Measurements from ENCODE around the gene SERPINA12.
A peak's percentile ranks its signal among the peaks of the same experiment; 100 is the strongest.

SERPINA12 gene, protein sequence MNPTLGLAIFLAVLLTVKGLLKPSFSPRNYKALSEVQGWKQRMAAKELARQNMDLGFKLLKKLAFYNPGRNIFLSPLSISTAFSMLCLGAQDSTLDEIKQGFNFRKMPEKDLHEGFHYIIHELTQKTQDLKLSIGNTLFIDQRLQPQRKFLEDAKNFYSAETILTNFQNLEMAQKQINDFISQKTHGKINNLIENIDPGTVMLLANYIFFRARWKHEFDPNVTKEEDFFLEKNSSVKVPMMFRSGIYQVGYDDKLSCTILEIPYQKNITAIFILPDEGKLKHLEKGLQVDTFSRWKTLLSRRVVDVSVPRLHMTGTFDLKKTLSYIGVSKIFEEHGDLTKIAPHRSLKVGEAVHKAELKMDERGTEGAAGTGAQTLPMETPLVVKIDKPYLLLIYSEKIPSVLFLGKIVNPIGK

DNA sequence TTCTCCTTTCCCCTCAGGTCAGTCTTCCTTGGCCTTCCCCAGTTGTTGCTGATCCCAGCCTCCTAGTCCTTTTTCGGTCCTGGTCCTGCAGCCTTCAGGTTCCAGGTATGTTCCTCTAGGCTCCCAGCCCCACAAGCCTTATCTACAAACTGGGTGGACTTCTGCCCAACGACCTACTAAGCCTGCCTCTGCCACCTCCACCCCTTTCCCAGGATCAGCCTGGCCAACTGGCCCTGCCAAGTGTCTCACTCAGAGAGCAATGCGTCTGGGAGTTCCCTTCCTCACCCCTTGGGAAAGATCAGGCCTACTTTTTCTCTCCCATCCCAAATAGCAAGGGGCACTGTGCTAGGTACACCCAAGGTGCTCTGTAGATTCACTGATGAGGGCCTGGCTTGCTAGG lies at the start of gene SERPINA12:
Gene SERPINA12 (minus strand): TSS at position 114 of the 400 bp plus-strand sequence. CDS start 11,072 bp downstream, outside the sequence.
- no peak for DNase-seq (ENCODE audit: extremely low spot score, insufficient read length, low read depth)
- FAIRE-seq = no peak

DNA sequence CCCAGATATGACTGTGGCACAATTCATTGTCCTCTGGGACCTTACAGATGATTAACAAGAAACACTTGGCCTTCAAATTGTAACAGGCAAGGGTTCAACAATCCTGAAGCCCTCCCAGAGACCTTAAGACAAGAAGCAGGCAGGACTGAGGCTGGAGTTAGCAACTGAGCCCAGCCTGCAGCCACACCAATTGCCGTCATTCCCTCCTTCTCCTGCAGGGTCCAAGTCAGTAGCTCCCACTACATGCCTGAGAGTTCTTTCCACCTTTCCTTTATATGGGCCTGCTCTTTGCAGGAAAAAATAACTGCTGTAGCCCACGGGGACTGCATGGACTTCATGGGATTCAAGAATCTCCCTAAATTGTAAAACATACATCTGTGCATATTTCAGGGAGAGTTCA lies 49.6 kb upstream of the SERPINA12 start:
- FAIRE-seq = no peak
- DNase-seq (ENCODE audit: extremely low spot score, insufficient read length, low read depth) = no peak

DNA sequence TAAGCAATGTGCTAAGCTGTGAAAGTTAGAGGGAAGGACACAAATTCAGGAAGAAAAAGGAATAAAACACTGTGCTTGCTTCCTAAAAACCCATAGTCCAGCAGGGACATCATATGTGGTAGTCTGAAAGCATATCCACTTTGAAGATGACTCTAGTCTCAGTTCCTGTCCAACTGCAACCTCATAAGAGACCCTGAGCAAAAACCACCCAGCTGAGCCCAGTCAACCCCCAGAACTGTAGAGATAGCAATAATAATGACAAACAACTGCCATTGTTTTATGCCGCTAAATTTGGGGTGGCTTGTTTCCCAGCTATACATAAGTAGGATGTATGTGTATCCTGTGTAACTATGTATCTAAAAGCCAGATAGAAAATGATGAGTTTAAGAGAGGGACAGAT lies 48.1 kb upstream of the SERPINA12 start:
- FAIRE-seq (no peak), DNase-seq (ENCODE audit: extremely low spot score, insufficient read length, low read depth) (no peak)

DNA sequence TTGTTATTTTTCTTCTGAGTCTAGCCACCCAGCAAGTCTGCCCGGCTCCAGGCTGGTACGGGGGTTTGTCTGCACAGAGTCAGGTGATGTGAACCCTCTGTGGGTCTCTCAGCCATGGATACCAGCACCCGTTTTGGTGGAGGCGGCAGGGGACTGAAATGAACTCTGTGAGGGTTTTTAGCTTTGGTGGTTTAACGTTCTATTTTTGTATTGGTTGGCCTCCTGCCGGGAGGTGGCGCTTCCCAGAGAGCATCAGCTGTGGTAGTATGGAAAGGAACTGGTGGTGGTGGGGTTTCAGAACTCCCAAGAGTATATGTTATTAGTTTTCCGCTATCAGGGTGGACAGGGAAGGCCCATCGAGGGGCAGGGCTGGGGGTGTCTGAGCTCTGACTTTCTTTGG lies 46.7 kb upstream of the SERPINA12 start:
- FAIRE-seq (no peak), DNase-seq (ENCODE audit: extremely low spot score, insufficient read length, low read depth) (no peak)

DNA sequence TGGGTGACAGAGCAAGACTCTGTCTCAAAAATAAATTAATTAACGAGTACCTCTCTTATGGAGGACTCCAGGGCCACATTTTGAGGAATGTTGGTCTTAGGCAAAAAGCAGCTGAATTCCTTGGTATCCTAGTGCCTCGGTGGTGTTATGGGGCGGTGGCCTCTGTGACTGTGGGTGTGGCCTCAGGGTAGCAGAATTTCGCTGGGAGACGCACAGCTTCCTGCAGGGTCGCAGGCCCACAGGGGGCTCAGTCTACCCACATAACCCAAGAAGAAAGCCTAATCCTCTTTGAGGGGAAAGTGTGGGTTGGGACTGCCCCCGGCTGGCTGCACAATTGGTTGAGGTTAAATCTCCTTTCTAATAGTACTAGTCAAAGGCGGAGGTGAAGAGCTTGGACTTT lies 40.8 kb upstream of the SERPINA12 start:
- DNase-seq (ENCODE audit: extremely low spot score, insufficient read length, low read depth) (no peak), FAIRE-seq (no peak)

DNA sequence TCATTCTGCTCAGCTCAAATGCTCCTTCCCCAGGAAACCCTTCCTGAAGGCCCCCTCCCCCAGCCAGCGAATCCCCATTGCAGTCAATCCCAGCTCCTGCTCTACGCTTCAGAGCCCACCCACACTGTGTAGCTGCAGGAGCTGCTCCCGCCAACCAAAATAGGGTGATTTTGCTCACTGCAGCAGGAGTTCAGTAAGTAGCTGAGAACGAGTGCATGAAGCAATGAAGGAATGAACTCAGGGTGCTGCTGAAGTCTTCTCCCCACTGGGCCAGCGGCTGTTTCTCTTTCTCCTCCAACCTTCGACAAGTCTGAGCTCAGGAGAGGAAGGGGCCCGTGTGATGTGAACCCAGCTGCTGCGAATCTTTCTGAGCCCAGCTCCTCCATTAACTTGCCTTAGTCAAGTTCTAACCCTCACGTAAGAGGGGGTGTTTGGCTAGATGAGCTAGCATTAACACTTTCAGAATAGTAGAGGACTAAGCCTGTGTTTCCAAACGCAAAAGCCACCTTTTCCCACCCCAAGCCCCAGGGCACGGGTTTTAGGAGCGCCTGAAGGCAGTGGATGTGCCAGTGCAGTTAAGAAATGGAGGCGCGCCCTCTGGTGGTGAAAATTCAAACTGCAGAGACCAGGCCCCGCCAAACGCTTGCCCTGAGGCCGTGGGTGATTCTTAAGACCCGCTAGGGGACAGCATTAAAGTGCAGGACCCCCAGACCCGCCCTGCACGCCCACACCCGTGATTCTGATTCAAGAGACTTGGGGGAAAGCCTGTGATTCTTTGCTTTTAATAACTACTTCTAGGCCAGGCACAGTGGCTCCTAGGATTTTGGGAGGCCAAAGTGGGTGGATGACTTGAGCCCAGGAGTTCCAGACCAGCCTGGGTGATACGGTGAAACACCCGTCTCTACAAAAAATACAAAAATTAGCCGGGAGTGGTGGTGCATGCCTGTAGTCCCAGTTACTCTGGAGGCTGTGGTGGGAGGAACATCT lies 40.0 kb upstream of the SERPINA12 start:
- FAIRE-seq (peak; percentile 55), DNase-seq (ENCODE audit: extremely low spot score, insufficient read length, low read depth) (peak; percentile 18)

DNA sequence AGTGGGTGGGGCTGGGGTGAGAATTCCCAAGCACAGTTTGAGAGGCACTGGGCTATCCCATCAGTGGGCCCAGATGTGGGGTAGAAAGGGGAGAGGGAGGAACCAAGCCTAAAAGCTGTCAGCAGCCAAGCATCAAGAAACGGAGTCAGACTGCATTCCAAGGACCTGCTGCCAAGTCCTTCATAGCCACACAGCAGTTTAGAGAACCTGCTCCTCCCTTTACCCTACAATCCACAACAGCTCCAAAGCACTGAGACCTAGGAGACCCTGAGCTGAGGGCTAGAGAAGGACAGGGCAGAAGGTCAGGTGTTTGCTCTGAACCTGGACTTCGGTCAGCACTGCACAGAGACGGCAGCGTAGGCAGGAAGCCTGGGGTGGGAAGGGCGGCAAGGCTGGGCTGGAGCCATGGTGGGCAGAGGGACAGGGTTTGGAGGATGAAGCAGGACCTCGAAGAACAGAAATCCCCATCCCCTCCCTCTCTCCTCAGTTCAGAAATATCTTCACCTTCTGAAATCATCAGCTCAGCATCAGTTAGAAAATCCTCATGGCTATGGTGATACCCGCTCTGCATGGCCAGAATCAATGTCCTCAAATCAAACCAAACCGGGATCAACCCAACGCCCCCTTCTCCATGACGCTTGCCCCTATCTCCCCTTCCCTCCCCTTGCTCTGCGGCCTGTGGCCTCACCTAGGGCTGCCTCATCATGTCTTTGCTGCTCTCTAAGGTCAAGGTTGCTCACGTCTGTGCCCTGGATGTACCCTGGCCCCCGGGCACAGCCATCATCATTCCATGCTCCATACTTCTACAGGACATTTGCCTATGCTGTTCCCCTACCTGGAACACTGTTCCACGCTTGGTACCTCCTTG lies 39.1 kb upstream of the SERPINA12 start:
- DNase-seq (ENCODE audit: extremely low spot score, insufficient read length, low read depth) = no peak
- FAIRE-seq = no peak

DNA sequence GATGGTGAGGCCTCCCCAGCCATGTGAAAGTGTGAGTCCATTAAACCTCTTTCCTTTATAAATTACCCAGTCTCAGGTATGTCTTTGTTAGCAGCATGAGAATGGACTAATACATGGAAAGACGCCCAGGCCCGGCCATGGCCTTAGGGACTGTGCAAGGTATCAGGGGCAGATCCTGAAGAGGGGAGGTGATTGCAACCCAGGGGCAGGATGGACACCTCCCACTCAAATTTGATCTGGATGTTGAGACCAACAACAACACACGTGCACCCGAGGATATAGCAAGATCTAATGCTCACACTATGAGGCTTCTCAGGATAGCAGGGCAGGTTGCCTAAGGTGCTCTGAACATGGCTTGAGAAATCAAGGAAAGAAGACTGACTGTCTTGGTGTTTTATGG lies 38.5 kb upstream of the SERPINA12 start:
- FAIRE-seq (no peak), DNase-seq (ENCODE audit: extremely low spot score, insufficient read length, low read depth) (no peak)

DNA sequence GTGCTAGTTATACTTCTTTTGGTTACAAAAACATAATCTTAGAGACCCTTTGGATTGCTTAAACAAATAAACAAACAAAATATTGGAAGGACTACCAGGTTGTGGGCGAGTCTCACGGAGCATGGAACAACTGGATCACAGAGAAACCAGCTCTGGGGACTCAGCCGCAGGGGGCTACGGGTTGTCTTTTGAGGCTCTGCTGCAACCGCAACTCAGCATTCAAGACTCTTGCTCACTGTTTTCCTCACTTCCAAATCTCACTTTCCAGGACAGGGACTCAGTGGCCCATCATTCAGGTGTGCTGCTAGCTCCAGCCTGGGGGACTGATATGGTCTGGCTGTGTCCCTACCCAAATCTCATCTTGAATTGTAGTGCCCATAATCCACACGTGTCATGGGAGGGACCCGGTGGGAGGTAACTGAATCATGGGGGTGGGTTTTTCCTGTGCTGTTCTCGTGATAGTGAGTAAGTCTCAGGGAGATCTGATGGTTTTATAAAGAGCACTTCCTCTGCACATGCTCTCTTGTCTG lies 37.9 kb upstream of the SERPINA12 start:
- FAIRE-seq = no peak
- DNase-seq (ENCODE audit: extremely low spot score, insufficient read length, low read depth) = no peak

DNA sequence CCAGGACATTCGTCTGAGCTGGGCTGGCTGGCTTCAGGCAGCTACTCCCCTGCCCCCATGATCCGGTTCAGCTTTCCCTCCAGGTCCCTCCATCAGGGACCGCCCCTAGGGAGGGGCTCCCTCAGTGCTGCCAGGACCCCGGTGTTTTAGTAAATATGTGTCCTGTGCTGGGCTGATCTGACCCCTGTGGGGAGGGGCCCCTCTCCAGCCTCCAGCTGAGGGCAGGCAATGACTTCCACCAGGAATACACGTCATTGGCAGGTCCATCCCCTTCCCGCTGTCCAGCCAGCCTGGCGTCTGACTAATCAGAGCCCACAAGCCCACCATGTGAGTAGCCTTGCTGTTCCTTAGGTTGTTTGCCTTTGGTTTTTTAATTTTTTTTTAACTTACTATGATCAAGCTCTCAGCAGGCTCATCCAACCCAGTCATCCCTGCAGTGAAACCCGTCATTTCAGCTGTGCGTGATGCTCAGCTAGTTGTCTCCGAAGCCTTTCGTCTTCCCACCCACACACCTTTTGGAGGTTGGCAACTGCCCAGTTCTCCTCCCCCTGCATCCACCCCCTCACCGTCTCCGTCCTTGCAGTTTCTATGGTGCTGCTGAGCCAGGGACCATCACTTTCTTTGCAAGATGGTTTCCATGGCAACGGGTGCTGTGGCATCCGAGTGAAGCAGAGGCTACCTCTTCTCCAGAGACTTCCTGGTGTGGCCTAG lies 36.0 kb upstream of the SERPINA12 start:
- DNase-seq (ENCODE audit: extremely low spot score, insufficient read length, low read depth) = no peak
- no peak for FAIRE-seq

DNA sequence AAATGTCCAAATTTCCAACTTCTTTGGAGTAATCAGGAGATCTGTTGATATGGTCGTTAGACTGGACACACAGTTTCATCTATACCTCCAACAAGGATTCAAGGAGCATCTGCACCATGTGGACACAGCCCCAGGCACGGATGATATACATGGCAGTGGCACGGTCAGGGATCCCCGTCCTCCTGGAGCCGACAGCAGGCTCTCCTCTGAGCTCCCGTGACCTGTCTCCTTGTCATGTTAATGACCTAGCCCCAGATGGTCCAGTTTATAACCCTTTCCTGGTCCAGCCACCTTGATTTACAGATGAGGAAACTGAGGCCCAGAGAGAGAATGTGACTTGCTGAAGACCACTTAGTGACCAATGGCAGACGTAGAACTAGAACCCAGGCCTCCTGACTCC lies 35.5 kb upstream of the SERPINA12 start:
- FAIRE-seq (no peak), DNase-seq (ENCODE audit: extremely low spot score, insufficient read length, low read depth) (no peak)

DNA sequence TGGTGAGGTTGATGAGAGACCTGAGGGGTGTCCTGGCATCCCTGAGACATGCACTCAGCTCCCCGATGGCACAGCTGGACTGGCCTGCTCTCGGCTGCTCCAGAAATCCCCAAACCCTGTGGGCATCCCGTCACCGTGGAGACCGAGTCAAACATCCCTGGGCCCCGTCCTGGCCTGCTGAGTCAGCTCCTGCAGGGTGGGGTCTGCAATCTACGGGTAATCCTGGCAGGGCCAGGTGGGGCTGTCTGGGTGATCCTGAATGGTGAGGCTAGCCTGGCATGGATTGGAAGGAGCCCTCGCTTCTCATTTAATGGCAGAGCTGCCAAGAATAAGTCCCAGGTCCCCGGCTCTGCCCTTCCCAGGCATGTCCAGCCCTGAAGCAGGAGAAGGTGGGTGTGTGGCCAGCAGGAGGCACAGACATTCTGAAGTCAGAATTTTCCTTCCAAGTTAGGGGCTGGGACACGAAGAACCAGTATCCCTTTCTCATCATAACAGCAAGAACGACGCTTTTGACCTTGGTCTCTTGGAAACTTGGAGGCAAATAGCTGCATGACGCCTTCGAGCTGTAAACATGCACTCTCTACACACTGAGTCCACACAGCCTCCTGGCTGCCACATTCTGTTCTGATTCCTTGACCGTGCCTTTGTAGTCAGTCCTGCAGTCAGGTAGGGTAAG lies 34.3 kb upstream of the SERPINA12 start:
- DNase-seq (ENCODE audit: extremely low spot score, insufficient read length, low read depth) (no peak), FAIRE-seq (no peak)

DNA sequence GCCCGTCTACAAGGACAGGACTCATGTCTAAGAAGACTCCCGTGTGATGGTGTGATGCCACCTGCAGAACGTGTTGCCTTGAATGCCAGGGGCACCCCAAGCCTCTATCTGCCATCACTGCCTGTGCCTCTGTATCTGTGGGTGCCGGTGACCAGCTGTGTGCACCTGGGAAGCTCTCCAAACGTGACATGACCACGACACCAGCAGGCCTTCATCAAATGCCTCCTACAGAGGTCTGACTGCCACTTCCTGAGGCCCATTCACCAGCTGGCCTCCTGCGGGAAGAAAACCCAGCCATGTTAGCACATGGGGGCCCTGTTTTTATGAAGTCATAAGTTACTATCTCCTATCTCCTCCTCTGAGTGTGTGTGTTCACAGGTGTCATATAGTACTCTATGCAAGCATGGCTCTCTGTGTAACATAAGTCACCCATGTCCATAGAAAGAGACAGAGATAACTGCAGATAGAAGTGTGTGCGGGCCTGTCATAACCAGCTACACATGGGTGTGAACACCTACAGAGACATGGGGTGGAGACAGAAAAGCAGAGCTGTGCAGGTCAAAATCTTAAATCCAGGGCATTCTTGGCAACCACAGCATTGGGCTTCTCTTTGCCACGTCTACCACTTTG lies 33.7 kb upstream of the SERPINA12 start:
- DNase-seq (ENCODE audit: extremely low spot score, insufficient read length, low read depth) (no peak), FAIRE-seq (no peak)

DNA sequence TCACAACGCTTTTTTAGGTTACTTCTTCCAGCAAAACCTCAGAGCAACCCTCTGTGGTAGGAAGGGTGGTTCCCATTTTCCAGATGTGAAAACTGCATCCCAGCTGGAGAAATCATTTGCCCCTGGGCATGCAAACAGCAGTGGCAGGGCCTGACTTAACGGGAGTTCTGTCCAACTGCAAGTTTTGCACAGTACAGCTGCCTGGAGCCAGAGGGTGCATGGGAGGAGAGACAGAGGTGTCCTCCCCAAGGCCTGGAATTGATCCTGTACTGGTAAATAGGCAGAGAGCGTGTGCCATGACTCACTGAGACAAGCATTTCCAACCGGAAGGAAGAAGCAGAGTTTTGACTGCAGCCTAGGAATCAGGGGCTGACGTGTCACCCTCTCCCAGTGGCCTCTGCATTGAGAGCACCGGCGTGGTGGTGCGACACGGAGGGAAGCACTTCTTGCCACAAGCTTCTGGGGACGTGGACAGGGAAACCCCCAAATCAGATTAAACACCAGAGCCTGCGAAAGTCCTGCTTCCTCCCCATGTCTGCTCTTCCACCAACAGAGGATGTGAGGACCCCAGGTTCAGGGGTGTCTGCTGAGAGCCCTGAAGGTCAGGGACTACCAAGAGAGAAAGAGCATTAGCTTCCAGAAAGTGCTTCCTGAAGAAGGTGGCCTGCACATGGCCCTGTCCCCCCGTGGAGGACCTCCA lies 33.0 kb upstream of the SERPINA12 start:
- no peak for DNase-seq (ENCODE audit: extremely low spot score, insufficient read length, low read depth)
- no peak for FAIRE-seq

DNA sequence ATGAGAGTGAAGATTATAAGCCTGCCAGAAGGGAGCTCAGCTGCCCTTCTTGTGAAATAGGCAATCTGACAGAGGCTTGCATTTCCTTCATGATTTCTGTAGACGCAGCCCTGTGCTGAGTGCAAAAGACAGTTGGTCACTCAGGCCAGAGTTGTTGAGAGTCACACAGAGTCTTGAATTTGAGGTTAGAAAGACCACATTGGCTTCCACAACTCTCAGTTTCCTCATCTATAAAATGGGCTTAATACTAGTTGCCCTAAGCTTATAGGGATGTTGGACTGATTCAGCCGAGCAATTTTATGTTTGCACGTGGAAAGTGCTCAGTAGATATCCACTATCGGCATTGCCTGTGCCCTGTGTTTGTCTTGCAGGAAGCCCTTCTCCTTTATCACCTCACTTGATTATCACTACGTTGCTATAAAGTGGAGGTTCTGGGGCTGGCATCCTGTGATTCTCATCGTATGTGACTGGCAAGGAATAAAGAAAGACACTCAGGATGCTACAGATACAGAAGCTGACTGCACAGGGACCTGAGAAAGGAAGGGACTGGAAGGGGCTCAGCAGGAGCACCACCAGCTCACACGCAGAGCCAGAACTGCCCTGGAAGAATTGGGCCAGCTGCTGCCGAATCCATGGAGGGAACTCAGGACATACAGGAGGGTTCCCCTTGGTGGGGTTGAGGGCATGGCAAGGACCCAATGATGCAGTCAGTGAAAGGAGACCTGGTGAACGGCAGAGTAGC lies 32.1 kb upstream of the SERPINA12 start:
- FAIRE-seq (no peak), DNase-seq (ENCODE audit: extremely low spot score, insufficient read length, low read depth) (no peak)

DNA sequence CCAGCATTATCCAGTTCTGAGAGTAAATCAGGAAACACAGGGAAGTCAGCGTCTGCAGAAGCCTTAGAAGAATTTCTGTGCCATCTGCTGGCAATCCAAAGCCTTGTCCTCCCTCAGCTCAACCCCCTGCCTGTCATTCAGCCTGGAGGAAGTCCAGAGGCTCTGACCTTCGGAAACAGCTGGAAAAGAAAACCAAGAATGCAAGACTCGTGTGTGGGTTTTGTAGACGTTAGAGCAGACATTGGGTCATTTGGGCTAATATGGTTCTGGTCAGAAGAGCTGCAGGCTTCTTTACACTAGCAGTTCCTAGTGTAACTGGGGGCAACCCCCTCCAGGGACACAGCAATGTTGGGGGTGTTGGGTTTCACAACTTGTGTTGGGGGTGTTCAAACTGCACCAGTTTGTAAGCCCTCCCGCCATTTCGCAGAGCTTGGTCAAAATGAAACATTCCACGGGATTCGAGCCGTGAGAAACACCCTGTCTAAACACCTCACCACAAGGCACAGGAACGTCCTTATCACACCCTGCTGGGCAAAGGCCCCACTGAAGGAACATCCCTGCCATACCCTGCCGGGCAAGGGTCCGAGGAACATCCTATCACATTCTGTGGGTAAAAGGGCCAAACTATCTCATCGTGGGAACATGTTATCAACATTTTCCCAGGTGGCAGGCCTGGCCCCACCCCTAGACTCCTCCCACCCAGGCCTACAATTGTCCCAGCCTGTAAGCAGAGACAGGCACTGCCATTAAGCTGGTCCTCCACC lies 30.9 kb upstream of the SERPINA12 start:
- FAIRE-seq = no peak
- DNase-seq (ENCODE audit: extremely low spot score, insufficient read length, low read depth) = no peak

Data from GM18507 (cell line).